Measurements from ENCODE around the gene MAMSTR.
"Not testable (repeated sequence)": the region's sequence is repeated elsewhere in the genome, so short reads cannot be mapped to it uniquely, and the experiment has no call there.

MAMSTR gene

GRCh38 chr19:48680436-48681126, 38.9 kb downstream of the MAMSTR start:
- DNase-seq: no peak

- DNase-seq: not testable (repeated sequence)
Observed at GRCh38 chr19:48680006-48680405, 39.5 kb downstream of the MAMSTR start.

GRCh38 chr19:48678201-48678600, 41.3 kb downstream of the MAMSTR start:
- DNase-seq: no peak

- DNase-seq: no peak
Observed at GRCh38 chr19:48676887-48677286, 42.6 kb downstream of the MAMSTR start.

GRCh38 chr19:48676487-48676886, 43.0 kb downstream of the MAMSTR start:
- no peak for DNase-seq

GRCh38 chr19:48674921-48675824, 44.4 kb downstream of the MAMSTR start:
- DNase-seq: peak; percentile 96

GRCh38 chr19:48674216-48674809, 45.2 kb downstream of the MAMSTR start:
- no peak for DNase-seq

GRCh38 chr19:48673436-48674100, 46.0 kb downstream of the MAMSTR start:
- no peak for DNase-seq

- no peak for DNase-seq
Observed at GRCh38 chr19:48672994-48673393, 46.5 kb downstream of the MAMSTR start, which contains the start of gene NTN5. Gene NTN5 (minus strand): TSS chr19:48673017. CDS start chr19:48670986, 2,031 bp downstream.

GRCh38 chr19:48671446-48671995, 48.0 kb downstream of the MAMSTR start:
- peak; percentile 85 for DNase-seq

GRCh38 chr19:48670699-48671445, 48.7 kb downstream of the MAMSTR start:
- DNase-seq: no peak

GRCh38 chr19:48669903-48670668, 49.4 kb downstream of the MAMSTR start:
- no peak for DNase-seq

GRCh38 chr19:48668761-48669160, 50.8 kb downstream of the MAMSTR start:
- DNase-seq: no peak

GRCh38 chr19:48668332-48668731, 51.2 kb downstream of the MAMSTR start:
- no peak for DNase-seq

GRCh38 chr19:48665786-48666185, 53.7 kb downstream of the MAMSTR start:
- no peak for DNase-seq

GRCh38 chr19:48664476-48664875, 55.0 kb downstream of the MAMSTR start:
- DNase-seq: no peak

GRCh38 chr19:48663667-48664066, 55.9 kb downstream of the MAMSTR start:
- no peak for DNase-seq
